NCI-H524 (cell line): ENCODE data around the gene MED25.

Source experiments
- DNase-seq, 2 experiments: peaks; one replicate each; lab custom pipeline; 2025; lab: John Stamatoyannopoulos, UW

The MED25 gene

GRCh38 chr19:49873834-49874233, 55.7 kb downstream of the MED25 start:
- no peak for DNase-seq

GRCh38 chr19:49874503-49875157, 56.5 kb downstream of the MED25 start:
- DNase-seq: no peak

GRCh38 chr19:49875177-49875576, 57.1 kb downstream of the MED25 start:
- DNase-seq: no peak

- peak; percentile 22 to 78 for DNase-seq
Observed at GRCh38 chr19:49875857-49876421, 57.9 kb downstream of the MED25 start.

GRCh38 chr19:49876422-49877019, 58.4 kb downstream of the MED25 start:
- peak; percentile 98 to 99 for DNase-seq

GRCh38 chr19:49877020-49877878, 59.2 kb downstream of the MED25 start, which contains the start of the genes AKT1S1 and TBC1D17:
Gene AKT1S1 (minus strand): TSS chr19:49877355. CDS start chr19:49873295, 4,060 bp downstream.
Gene TBC1D17 (plus strand): TSS chr19:49877702. CDS start chr19:49877724, 22 bp downstream.
- DNase-seq: peak; percentile 100

GRCh38 chr19:49877879-49878743, 60.0 kb downstream of the MED25 start:
- DNase-seq: peak; percentile 96

GRCh38 chr19:49878744-49879070, 60.6 kb downstream of the MED25 start:
- no peak for DNase-seq

GRCh38 chr19:49879243-49879963, 61.3 kb downstream of the MED25 start:
- no peak for DNase-seq

- DNase-seq: no peak
Observed at GRCh38 chr19:49880162-49880869, 62.2 kb downstream of the MED25 start.

GRCh38 chr19:49881186-49881585, 63.1 kb downstream of the MED25 start:
- DNase-seq: no peak

- no peak for DNase-seq
Observed at GRCh38 chr19:49881672-49882394, 63.7 kb downstream of the MED25 start.

GRCh38 chr19:49882643-49883042, 64.6 kb downstream of the MED25 start:
- DNase-seq: no peak

GRCh38 chr19:49883094-49883493, 65.0 kb downstream of the MED25 start:
- DNase-seq: no peak

- no peak for DNase-seq
Observed at GRCh38 chr19:49884109-49884508, 66.0 kb downstream of the MED25 start.

GRCh38 chr19:49884760-49885159, 66.7 kb downstream of the MED25 start:
- no peak for DNase-seq
